ENCODE measurements around the gene RGS5. TPM values are rescaled to one million over a fixed set of nuclear protein-coding genes. Genes with fewer than 3 reads are reported as not detected.
"Not testable (repeated sequence)": the region's sequence is repeated elsewhere in the genome, so short reads cannot be mapped to it uniquely, and the experiment has no call there.

The RGS5 gene, protein sequence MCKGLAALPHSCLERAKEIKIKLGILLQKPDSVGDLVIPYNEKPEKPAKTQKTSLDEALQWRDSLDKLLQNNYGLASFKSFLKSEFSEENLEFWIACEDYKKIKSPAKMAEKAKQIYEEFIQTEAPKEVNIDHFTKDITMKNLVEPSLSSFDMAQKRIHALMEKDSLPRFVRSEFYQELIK
- total RNA-seq (2014; rRNA removed; shearing (Covaris generic)) = 1.7 TPM in 1 of 2 replicates, not detected in the other

- DNase-seq (ENCODE audit: low spot score) = no peak
Measured at GRCh38 chr1:163202833-163203451, at the start of gene RGS5. Gene RGS5, minus strand, starts transcription at chr1:163202916. Its CDS starts 81 bp downstream, at chr1:163202835.

DNA sequence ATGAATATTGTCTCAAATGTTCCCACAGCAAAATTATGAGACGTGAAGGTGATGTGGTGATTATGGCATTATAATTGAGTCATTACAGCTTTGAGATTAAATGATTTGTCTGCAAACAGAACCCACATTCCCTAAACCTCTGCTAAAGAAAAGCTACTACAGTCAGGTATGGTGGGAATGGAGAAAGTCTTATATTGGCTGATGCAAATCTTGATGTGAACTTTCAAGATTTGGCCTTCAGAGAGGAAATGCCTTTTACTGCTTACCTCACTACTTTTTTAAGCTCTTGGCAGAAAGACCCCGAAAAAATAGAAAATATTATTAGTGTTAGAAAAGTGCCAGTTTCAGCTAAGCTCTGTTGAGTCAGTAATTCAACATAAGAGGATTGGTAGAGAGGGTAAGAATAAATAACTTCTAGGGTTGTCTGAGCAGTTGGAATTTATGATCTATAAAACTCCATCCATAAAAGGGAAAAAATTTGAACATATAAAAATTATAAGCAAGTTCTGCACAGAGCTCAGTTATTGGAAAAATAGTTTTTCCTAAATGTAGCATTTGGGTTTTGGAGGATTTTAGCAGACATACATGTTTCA is 47.8 kb upstream of the RGS5 start:
- DNase-seq (ENCODE audit: low spot score) = no peak

GRCh38 chr1:163248064-163248463 is 45.3 kb upstream of the RGS5 start:
- no peak for DNase-seq (ENCODE audit: low spot score)

DNA sequence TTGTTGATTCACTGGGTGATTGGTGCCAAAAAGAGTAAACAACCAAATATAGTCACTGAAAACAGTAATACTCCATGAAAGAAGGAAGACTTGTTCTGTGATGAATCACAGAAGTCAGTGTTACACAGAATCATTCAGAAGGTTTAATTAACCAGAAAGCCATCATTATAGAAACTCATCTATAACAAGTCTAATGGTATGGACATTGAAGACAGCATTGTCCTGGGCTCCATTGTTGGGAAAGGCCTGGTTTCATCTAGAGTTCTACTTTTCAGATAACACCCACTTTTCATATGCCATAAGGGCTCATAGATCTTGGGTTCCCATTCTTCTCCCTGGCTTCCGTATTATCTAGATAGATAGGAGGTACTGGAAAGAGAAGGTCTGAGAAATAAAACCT is 41.9 kb upstream of the RGS5 start:
- DNase-seq (ENCODE audit: low spot score) = not testable (repeated sequence)

DNA sequence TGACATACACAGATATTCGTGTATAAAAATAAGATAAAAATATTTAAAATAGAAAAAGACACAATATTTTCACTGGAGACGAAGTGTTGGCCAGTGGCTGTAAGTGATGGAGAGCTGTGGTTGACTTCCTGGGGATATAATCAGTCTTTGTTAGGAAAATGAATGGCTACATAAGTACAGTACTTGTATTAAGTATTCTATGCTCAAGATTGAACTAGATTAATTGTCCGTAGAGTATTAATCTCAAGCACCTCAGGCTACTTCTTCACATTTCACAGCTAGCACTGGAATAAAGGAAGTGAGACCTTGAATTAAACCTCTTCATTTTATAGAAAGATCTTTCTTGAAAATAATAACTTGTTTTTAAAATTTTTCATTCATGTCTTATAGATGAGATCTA is 39.0 kb upstream of the RGS5 start:
- no peak for DNase-seq (ENCODE audit: low spot score)

- DNase-seq (ENCODE audit: low spot score) = no peak
Measured at GRCh38 chr1:163240705-163241104, 38.0 kb upstream of the RGS5 start.

GRCh38 chr1:163233643-163234042 is 30.9 kb upstream of the RGS5 start:
- not testable (repeated sequence) for DNase-seq (ENCODE audit: low spot score)

DNA sequence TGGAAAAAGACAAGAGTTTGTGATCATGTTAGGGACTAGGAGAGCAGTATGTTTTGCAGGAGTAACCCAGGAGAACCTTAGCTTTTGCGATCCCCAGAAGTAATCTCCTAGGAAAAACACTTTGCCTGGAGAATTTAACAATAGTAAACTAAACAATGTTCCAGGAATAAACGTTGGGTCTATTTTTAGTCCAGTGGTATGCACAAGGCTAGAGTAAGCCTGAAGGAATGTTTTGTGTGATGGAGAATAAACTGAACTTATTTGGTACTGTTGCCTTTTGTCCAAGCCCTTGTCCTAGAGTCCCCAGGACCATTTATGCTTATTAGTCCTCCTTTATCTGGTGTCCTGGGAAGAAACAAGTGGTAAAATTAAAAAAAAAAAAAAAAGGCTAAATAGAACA is 28.7 kb upstream of the RGS5 start:
- no peak for DNase-seq (ENCODE audit: low spot score)

DNA sequence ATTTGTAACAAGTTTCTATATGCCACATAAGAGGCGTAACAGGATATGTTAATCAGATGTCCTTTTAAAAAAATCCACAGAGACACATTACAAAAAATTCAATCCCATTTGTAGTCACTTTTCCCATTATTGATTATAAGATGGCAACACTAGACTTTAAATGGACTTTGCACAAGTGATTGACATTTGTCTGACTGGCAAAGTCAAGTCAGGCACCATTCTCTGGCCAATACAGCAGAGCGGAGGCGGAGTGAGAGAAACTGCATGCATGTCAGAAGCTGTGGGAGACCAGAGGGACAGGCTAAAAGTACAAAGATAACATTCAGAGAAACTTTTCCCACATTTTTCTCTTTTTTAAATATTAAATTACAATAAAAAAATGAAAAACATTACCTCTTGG is 28.1 kb upstream of the RGS5 start:
- DNase-seq (ENCODE audit: low spot score) = no peak

GRCh38 chr1:163228271-163228670 is 25.6 kb upstream of the RGS5 start:
- DNase-seq (ENCODE audit: low spot score) = not testable (repeated sequence)

GRCh38 chr1:163227126-163227525 is 24.4 kb upstream of the RGS5 start:
- no peak for DNase-seq (ENCODE audit: low spot score)

DNA sequence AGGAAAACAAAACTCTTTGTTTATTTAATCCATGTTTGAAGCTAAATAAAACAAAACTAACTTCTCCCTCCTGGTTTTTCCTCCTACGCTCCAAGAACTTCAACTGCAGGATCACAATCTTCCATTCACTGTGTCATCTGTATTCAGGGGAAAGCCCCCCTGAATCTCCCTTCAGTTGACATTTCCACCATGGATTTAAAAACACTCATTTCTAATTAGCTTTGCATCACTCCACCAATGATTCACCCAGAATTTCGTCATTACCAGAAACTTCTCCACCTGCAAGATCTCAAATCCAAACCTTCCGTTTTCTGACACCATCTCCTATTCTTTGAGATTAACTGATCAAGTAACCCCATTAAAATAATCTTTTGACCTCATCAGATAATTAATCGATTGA is 10.9 kb upstream of the RGS5 start:
- no peak for DNase-seq (ENCODE audit: low spot score)

DNA sequence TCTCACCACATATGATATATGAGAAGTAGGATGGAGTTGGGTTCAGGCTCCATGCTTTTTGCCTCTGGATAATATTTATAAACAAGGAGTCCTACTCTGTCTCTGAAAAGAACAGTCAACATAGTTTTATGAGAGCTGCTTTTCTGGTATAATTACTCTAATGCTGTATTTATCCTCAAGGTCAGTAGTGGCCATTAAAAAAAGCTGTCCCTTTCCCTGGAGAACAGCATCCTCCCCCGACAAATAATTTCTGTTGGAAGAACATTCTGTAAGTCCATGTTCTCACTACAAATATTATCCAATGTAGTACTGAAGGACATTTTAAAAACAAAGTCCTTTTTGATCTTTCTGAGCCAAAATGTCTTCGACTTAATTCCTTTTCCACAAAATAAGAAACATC is 9.0 kb upstream of the RGS5 start:
- no peak for DNase-seq (ENCODE audit: low spot score)

GRCh38 chr1:163205513-163205912 is 2.8 kb upstream of the RGS5 start:
- no peak for DNase-seq (ENCODE audit: low spot score)

DNA sequence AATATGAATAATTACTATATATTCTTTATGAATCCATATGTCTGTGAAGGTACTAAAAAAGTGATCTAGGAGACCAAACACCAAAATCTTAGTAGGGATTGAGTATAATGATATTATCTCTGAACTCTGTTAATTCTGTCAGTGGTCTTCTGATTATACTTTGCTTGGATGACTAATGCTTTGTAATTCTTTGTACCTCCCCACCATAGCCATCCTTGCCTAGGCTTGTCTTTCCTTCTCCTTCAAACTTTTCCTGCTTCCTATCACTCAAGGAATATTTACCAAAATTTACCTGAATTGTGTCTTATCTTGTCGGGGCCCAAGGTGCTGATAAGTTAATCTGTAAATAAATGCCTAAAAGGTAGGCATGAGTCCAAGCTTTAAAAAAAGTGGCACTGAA is 845 bp upstream of the RGS5 start:
- no peak for DNase-seq (ENCODE audit: low spot score)

GRCh38 chr1:163201906-163202305 is 810 bp downstream of the RGS5 start:
- DNase-seq (ENCODE audit: low spot score) = no peak

DNA sequence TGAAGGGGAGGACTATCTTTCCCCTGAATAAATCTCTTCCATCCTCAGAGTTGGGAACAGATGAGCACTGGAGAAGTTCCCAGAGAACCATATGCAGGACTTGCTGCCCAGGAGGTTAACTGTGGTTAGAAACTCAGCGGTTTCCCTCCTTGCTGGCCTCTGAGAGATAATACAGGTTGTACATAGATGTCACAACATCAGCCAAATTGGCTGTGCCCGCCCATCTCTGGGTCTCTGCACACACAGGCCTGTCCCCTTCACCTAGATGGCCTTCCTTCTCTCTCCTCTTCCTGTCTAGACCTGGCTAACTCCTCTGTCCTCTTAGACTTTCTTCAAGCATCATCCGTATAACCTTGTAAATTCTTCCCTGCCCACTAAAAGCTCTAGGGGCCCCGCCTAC is 5.7 kb downstream of the RGS5 start:
- DNase-seq (ENCODE audit: low spot score) = no peak

DNA sequence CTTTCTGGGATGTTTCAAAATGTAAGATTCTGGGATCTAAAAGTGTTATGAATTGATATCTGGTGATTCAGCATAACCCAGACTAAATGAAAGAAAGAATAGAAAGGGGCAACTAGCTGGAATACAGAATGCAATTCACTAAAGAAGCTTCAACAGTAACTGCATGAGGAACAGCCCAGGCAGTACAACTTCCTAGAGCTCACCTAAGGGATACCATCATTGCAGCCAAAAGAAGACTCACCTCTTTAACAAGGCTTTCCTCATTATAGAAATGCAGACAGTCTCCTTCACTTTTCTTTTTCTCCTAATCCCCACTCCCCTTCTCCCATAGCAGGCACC is 6.3 kb downstream of the RGS5 start:
- no peak for DNase-seq (ENCODE audit: low spot score)

GRCh38 chr1:163195728-163196448 is 6.8 kb downstream of the RGS5 start:
- DNase-seq (ENCODE audit: low spot score) = no peak

GRCh38 chr1:163191301-163191700 is 11.4 kb downstream of the RGS5 start:
- DNase-seq (ENCODE audit: low spot score) = no peak

GRCh38 chr1:163188947-163189346 is 13.8 kb downstream of the RGS5 start:
- DNase-seq (ENCODE audit: low spot score) = no peak

DNA sequence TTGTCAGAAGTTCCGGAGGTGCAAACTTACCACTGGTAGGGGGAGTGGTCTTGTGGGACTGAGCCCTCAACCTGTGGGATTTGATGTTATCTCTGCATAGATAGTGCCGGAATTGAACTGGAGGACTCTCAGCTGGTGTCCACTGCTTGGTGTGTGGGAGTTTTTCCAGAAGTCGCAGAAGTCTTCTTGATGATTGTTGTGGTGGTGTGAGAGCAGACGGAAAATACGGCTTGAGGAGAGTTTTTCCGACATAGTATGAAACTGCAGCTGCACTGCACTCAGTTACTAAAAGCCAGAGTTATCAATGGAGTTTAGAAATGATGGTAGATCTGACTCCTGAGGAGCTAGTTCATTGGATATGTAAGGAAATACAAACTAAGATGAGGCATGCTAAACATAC is 14.9 kb downstream of the RGS5 start:
- DNase-seq (ENCODE audit: low spot score) = no peak

GRCh38 chr1:163186862-163187261 is 15.9 kb downstream of the RGS5 start:
- no peak for DNase-seq (ENCODE audit: low spot score)
